Ovary (tissue), 9 donors: Measurements from ENCODE around the gene POLD2. TPM values are rescaled to one million over a fixed set of nuclear protein-coding genes. Genes with fewer than 3 reads are reported as not detected.

Source experiments
- DNase-seq, 5 donors: peaks; one replicate each; pipeline ENCODE4 v3.0.0-alpha.2; 2019 to 2020
- H3K27ac ChIP-seq, 2 donors: fragments of 200-600 bp; one replicate each; pipeline versions ENCODE4 v1.5.1 to v1.8.0; 2019 to 2022
- H3K27me3 ChIP-seq: fragments of 200-600 bp; one replicate; pipeline ENCODE4 v1.8.0; 2022
- H3K36me3 ChIP-seq: fragments of 200-600 bp; sonication (generic); one replicate; pipeline ENCODE4 v1.5.1; 2019
- H3K4me1 ChIP-seq: one replicate; pipeline ENCODE4 v1.8.1; 2013; ENCODE audit warnings: mild to moderate bottlenecking, moderate library complexity; ENCODE audit not compliant: insufficient read depth
- H3K4me3 ChIP-seq: fragments of 200-600 bp; sonication (generic); one replicate; pipeline ENCODE4 v1.5.1; 2017
- H3K9me3 ChIP-seq, 2 donors: fragments of 200-600 bp in 1 of 2; sonication (generic) in 1 of 2; one replicate each; pipeline versions ENCODE4 v1.5.1 to v1.8.1; 2013 to 2019; ENCODE audit warnings: mild to moderate bottlenecking in 1 of 2, moderate library complexity in 1 of 2
- EP300 ChIP-seq: sonication (generic); formaldehyde crosslinking; IDR thresholded peaks from one replicate; pipeline ENCODE4 v1.6.1; 2017; ENCODE audit warnings: antibody characterized with exemption
- POLR2A ChIP-seq: fragments of 450-650 bp; IDR thresholded peaks from one replicate; pipeline ENCODE4 v1.6.1; 2017; ENCODE audit warnings: antibody characterized with exemption, mild to moderate bottlenecking, moderate library complexity
- WGBS, 3 donors: extraction: QIAGEN DNeasy Blood & Tissue Kit in 1 of 3; methylation state at CpG; one replicate each; pipeline versions ENCODE4 v1.1.5 to v1.1.7; 2013 to 2017; 5-methylcytosine and 5-hydroxymethylcytosine counted together
- intact Hi-C, 4 donors: fragments of 100-400 bp; cut with DNase I; formaldehyde crosslinking; loops; one replicate each; pipeline versions ENCODE4 v1.11.0 to v1.15.1; 2022 to 2023
- polyA plus RNA-seq, 2 donors: library from polyadenylated mRNA; stranded (reverse); fragments of 200-250 nt in 1 of 2; fragments of 350-450 nt in 1 of 2; fragmentation: Illumina TruSeq in 1 of 2; extraction: RNeasy Lipid Tissue Mini Kit (QIAGEN cat#74804) in 1 of 2; gene quantifications; one replicate each; pipeline ENCODE4 v1.2.3, GENCODE V29; 2013 to 2014
- total RNA-seq, 7 donors: library from RNA; depleted of rRNA in 2 of 7; stranded (reverse); fragments of >200 nt in 2 of 7; fragmentation: NEBNext Ultra II Directional in 3 of 7; extraction: Animal tissue kit (Norgen Biotek cat#: 25700) in 3 of 7; gene quantifications; one replicate each; pipeline versions ENCODE4 v1.1.0 to v1.2.4, GENCODE V29; 2016 to 2023
- TF ChIP-seq, protein P1 (sequence below), 3 donors: fragments of 450-650 bp in 2 of 3; fragments of 200-600 bp in 1 of 3; IDR thresholded peaks; one replicate each; pipeline versions ENCODE4 v1.5.1 to v1.8.0; 2016 to 2022; ENCODE audit warnings: antibody characterized with exemption in 3 of 3, mild to moderate bottlenecking in 1 of 3
- donor health status: DM: no; HTN: no; CAD: no; lungs with moderate emphysema.
- donor health status: DM: no; HTN: no; CAD: no.
- donor health status: Bipolar disorder and iron deficiency.
- donor health status: DM: yes; HTN: yes; CAD: no.
- donor health status: DM: no; HTN: no; CAD: no.
- donor health status: DM: yes; HTN: yes; CAD: no.

POLD2 gene
- total and polyA plus RNA-seq, 9 donors: 35.3 to 118 (median 73.5) TPM

DNA sequence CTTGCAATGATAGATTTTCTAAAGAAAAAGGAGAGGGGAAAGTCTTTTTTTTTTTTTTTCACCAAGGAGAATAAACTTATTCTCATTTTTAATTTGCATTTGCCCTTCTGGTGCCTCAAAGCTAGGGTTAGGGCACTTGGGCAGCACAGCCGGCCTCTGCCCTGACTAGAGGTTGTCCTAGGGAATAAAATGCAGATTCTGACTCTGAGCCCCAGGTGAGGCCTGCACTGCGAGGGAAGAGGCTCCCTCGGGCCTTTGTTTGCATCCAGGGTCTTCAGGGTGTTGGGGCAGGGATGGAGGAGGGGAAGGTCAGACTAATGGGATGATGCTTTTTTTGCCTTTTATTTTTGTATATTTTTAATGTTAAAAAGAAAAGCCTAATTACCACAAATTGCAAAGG, 9.9 kb upstream of the POLD2 start:
- no peaks in the 10 kb centered on the region for H3K36me3 ChIP-seq
- H3K4me3 ChIP-seq: no peak overlapping the region
- no peaks in the 10 kb centered on the region for H3K27me3 ChIP-seq
- no peaks in the 10 kb centered on the region for H3K4me1 ChIP-seq
- H3K9me3 ChIP-seq: no peaks in the 10 kb centered on the region
- TF ChIP-seq, protein P1, sequence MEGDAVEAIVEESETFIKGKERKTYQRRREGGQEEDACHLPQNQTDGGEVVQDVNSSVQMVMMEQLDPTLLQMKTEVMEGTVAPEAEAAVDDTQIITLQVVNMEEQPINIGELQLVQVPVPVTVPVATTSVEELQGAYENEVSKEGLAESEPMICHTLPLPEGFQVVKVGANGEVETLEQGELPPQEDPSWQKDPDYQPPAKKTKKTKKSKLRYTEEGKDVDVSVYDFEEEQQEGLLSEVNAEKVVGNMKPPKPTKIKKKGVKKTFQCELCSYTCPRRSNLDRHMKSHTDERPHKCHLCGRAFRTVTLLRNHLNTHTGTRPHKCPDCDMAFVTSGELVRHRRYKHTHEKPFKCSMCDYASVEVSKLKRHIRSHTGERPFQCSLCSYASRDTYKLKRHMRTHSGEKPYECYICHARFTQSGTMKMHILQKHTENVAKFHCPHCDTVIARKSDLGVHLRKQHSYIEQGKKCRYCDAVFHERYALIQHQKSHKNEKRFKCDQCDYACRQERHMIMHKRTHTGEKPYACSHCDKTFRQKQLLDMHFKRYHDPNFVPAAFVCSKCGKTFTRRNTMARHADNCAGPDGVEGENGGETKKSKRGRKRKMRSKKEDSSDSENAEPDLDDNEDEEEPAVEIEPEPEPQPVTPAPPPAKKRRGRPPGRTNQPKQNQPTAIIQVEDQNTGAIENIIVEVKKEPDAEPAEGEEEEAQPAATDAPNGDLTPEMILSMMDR (IDR thresholded peaks at IDR 0.05): no peak
- TF ChIP-seq EP300 (no peak), POLR2A (no peak)
- intact Hi-C loops: loop anchor here in 1 of 4 donors (10.0 kb wide), 1 partner anchor 62 kb away; no protein-coding TSS in a partner anchor
- no peak for DNase-seq
- no peak overlapping the region for H3K27ac ChIP-seq
- 63 to 81% (median 74%) methylated on average over 3 of the region's 3 CpGs for WGBS, 3 donors

DNA sequence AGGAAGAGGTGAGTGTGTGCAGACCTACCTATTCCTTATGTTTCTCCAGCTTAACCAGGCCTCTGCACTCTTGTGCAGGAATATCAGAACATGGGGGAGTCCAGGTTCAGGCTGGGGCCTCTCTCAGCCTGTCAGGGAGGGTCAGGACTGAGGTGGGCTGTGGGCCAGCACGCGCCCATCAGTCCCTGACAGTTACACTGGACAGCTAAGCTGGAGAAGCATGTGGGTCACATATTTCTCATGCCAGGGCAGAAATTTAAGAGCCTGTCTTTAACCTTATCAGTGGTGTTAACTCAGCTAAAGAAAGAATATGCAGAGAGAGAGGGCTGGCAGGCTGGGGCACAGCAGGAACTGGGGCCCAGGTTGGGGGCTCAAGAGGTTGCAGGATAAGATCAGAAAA, 8.7 kb upstream of the POLD2 start:
- no peaks in the 10 kb centered on the region for H3K27me3 ChIP-seq
- DNase-seq: no peak
- H3K4me3 ChIP-seq: no peak overlapping the region
- WGBS, 3 donors: 47 to 61% (median 57%) methylated on average over 2 of the region's 2 CpGs
- intact Hi-C loops: loop anchor here in 1 of 4 donors (10.0 kb wide), 1 partner anchor 63 kb away; no protein-coding TSS in a partner anchor
- TF ChIP-seq EP300 (no peak), POLR2A (no peak)
- TF ChIP-seq, protein P1 (IDR thresholded peaks at IDR 0.05): no peak
- H3K36me3 ChIP-seq: no peaks in the 10 kb centered on the region
- no peaks in the 10 kb centered on the region for H3K9me3 ChIP-seq
- H3K4me1 ChIP-seq: no peaks in the 10 kb centered on the region
- H3K27ac ChIP-seq: no peak overlapping the region

DNA sequence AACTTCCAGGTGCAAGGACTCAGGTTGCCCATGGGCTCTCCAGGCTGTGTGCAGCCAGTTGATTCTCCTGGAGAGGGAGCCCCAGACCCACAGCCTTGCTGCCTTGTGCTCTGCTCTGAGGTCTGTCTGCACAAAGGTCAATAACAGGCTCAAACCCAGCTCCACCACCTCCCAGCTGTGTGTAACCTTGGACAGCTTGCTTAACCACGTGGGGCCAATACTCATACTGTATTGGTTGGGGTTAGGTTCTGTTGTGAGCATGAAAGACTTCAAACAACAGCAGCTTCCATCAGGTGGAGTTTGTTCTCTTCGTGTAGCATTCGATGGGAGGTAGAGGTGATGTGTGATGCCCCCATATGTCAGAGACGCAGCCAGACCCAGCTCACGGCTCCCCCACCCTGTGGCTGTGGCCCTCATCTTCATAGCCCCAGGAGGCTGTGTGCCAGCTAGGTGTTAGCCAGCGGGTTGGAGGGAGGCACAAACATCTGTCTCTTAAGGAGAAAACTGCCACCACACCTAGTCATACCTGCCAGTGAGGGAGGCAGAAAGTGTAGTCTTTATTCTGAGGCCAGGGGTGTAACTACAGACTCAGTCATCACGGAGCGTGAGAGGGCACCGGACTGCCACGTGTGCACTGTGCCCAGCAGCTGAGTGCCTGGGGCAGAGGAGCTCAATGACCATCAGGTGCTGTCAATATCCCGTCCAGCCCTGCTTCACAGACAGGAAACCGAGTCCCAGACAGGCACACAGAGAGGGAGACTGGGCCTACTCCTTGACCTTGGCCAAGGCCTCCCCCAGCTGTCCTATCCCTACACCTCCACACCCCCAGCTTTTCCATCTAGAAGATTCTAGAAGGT, 8.1 kb upstream of the POLD2 start:
- TF ChIP-seq, protein P1 (IDR thresholded peaks at IDR 0.05): no peak
- TF ChIP-seq EP300 (no peak), POLR2A (no peak)
- H3K4me3 ChIP-seq: no peak overlapping the region
- no peaks in the 10 kb centered on the region for H3K9me3 ChIP-seq
- H3K4me1 ChIP-seq: no peaks in the 10 kb centered on the region
- 63 to 71% (median 64%) methylated on average over 11 to 12 of the region's 12 CpGs for WGBS, 3 donors
- intact Hi-C loops: loop anchor here in 1 of 4 donors (10.0 kb wide), 1 partner anchor 63 kb away; no protein-coding TSS in a partner anchor
- H3K27me3 ChIP-seq: no peaks in the 10 kb centered on the region
- DNase-seq: no peak
- no peak overlapping the region for H3K27ac ChIP-seq
- no peaks in the 10 kb centered on the region for H3K36me3 ChIP-seq

DNA sequence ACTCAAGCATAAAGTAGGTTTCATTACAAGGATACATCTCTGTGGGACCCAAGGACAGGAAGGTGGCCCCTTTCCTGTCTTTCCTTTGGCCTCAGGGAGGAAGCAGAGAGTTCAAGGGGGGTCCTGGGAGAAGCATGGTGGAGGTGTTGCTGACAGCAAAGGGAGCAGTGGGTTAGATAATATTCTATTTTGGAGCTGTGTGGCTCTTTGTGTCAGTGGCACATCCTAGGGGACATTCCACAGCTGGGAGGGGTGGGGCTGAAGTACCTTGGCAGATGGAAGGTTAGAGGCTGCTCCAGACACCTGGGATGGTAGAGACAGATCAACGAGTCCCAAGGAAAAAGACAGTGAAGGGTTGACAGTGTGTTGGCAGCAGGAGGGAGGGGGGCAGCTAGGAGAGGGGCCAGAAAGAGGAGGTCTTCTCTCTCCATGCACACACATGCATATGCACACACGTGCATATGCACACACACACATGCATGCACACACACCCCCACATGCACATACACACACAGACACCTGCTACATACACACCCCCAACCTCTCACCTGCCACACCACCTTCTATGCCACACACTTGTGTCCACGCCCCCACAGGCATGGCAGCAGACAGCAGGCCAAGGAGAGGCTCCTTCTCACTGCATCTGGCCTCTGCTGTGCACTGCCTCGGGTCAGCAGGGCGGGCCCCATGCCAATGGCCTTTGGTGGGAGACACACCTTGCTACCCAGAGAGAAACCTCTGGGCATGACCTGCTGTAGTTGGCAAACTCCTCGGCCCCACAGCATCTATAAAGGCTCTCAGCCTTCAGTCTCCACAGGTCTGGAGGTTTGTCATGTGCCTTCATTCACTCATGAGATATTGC, 5.6 kb upstream of the POLD2 start:
- no peaks in the 10 kb centered on the region for H3K36me3 ChIP-seq
- no peaks in the 10 kb centered on the region for H3K27me3 ChIP-seq
- 70 to 80% (median 79%) methylated on average over 6 of the region's 6 CpGs for WGBS, 3 donors
- H3K27ac ChIP-seq: no peak overlapping the region
- intact Hi-C loops: no loop called here
- H3K4me1 ChIP-seq: no peaks in the 10 kb centered on the region
- no peak for TF ChIP-seq EP300
- TF ChIP-seq POLR2A: no peak
- TF ChIP-seq, protein P1 (IDR thresholded peaks at IDR 0.05): no peak
- DNase-seq: no peak
- no peak overlapping the region for H3K4me3 ChIP-seq
- no peaks in the 10 kb centered on the region for H3K9me3 ChIP-seq
